NCI-H1092 treated with DMSO at 0.1 percent for 48 hours (cell line): ENCODE data around the gene KLF13.

Experiments used
- DNase-seq: peaks from one replicate; lab custom pipeline; 2025; lab: John Stamatoyannopoulos, UW

Gene KLF13

GRCh38 chr15:31300208-31300661, 26.4 kb upstream of the KLF13 start:
- peak; percentile 28 for DNase-seq

- no peak for DNase-seq
These were observed 25.5 kb upstream of the KLF13 start for GRCh38 chr15:31300981-31301672.

GRCh38 chr15:31301673-31301990, 25.0 kb upstream of the KLF13 start:
- no peak for DNase-seq

- DNase-seq: no peak
These were observed 24.5 kb upstream of the KLF13 start for GRCh38 chr15:31302029-31302657.

- DNase-seq: no peak
These were observed 23.6 kb upstream of the KLF13 start for GRCh38 chr15:31302778-31303725.

- DNase-seq: no peak
These were observed 22.6 kb upstream of the KLF13 start for GRCh38 chr15:31303726-31304648.

- DNase-seq: peak; percentile 43
These were observed 21.8 kb upstream of the KLF13 start for GRCh38 chr15:31304751-31305365.

- no peak for DNase-seq
These were observed 21.3 kb upstream of the KLF13 start for GRCh38 chr15:31305375-31305774.

- no peak for DNase-seq
These were observed 20.7 kb upstream of the KLF13 start for GRCh38 chr15:31305796-31306425.

GRCh38 chr15:31306426-31307269, 20.0 kb upstream of the KLF13 start:
- DNase-seq: peak; percentile 75

- DNase-seq: no peak
These were observed 19.1 kb upstream of the KLF13 start for GRCh38 chr15:31307270-31308184.

- peak; percentile 15 for DNase-seq
These were observed 18.4 kb upstream of the KLF13 start for GRCh38 chr15:31308185-31308639.

GRCh38 chr15:31309893-31310606, 16.6 kb upstream of the KLF13 start:
- DNase-seq: no peak

GRCh38 chr15:31311735-31312619, 14.7 kb upstream of the KLF13 start:
- DNase-seq: no peak

GRCh38 chr15:31313223-31313622, 13.4 kb upstream of the KLF13 start:
- no peak for DNase-seq

- no peak for DNase-seq
These were observed 12.3 kb upstream of the KLF13 start for GRCh38 chr15:31314380-31314779.
